ENCODE results near the gene HHIP. TPM values are rescaled to one million over a fixed set of nuclear protein-coding genes. Genes with fewer than 3 reads are reported as not detected.

HHIP gene
- total RNA-seq, 4 donors from 2014 or later, result 0.10 to 0.34 TPM; not detected in 2

GRCh38 chr4:144645102-144645630 lies 790 bp upstream of the HHIP start:
- Histone ChIP-seq H3K9me3 (no peaks in the 10 kb centered on the region), H3K36me3 (no peaks in the 10 kb centered on the region), H3K27me3 (peaks cover 51% of the 10 kb centered on the region), H3K4me3 (peak overlapping the region; percentile 67), H3K27ac (no peak overlapping the region), H3K4me1 (peaks cover 24% of the 10 kb centered on the region)
- no peak for TF ChIP-seq CTCF (IDR thresholded peaks at IDR 0.05)
- DNase-seq (ENCODE audit: low spot score in 2 of 2), result no peak
- WGBS, result 32% methylated on average over 5 of the region's 29 CpGs

- DNase-seq (ENCODE audit: low spot score in 2 of 2), result no peak
- WGBS, result 4% methylated on average over 20 of the region's 22 CpGs
- Histone ChIP-seq H3K9me3 (no peaks in the 10 kb centered on the region), H3K4me1 (peaks cover 24% of the 10 kb centered on the region), H3K27me3 (peaks cover 57% of the 10 kb centered on the region), H3K27ac (no peak overlapping the region), H3K4me3 (peak overlapping the region; percentile 67), H3K36me3 (no peaks in the 10 kb centered on the region)
- no peak for TF ChIP-seq POLR2A (IDR thresholded peaks at IDR 0.05)
- TF ChIP-seq EP300 (IDR thresholded peaks at IDR 0.05), result no peak
- no peak for TF ChIP-seq POLR2AphosphoS5 (IDR thresholded peaks at IDR 0.05)
- TF ChIP-seq CTCF (IDR thresholded peaks at IDR 0.05), result no peak
Measured at GRCh38 chr4:144646523-144647094, 653 bp downstream of the HHIP start.

DNA sequence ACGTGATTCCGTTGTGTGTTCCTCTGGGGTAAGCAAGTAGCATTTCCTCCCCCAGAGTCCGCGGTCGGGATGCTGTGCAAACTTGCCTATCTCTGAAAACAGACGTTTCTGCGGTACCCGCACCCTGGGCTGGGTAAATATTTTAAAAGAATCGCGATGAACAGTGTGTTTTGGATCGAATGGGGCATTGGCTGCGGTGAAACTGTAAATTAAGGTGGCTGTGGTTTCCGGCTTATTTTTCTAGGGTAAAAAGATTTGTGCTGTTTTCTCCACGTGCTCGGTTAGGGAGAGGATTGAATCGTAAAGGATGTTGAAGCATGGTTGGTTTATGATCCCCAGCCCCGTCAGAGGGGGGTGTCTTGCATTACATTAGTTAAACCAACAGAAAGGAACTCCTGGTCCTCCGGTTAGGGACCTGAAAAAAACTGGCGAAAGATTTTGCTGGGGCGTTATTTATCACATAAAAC lies 1.2 kb downstream of the HHIP start:
- Histone ChIP-seq H3K27me3 (peaks cover 57% of the 10 kb centered on the region), H3K4me1 (peaks cover 24% of the 10 kb centered on the region), H3K9me3 (no peaks in the 10 kb centered on the region), H3K27ac (no peak overlapping the region), H3K36me3 (no peaks in the 10 kb centered on the region), H3K4me3 (peak overlapping the region; percentile 67)
- WGBS, result 5% methylated on average over 19 of the region's 20 CpGs
- TF ChIP-seq POLR2A (IDR thresholded peaks at IDR 0.05), result no peak
- no peak for TF ChIP-seq CTCF (IDR thresholded peaks at IDR 0.05)
- TF ChIP-seq POLR2AphosphoS5 (IDR thresholded peaks at IDR 0.05), result no peak
- TF ChIP-seq EP300 (IDR thresholded peaks at IDR 0.05), result no peak
- no peak for DNase-seq (ENCODE audit: low spot score in 2 of 2)

- no peak overlapping the region for H3K27ac ChIP-seq
- WGBS, result 42% methylated on average over 4 of the region's 4 CpGs
- no peak for TF ChIP-seq POLR2AphosphoS5 (IDR thresholded peaks at IDR 0.05)
- TF ChIP-seq CTCF (IDR thresholded peaks at IDR 0.05), result no peak
- no peak for TF ChIP-seq POLR2A (IDR thresholded peaks at IDR 0.05)
- no peak for TF ChIP-seq EP300 (IDR thresholded peaks at IDR 0.05)
- peaks cover 24% of the 10 kb centered on the region for H3K4me1 ChIP-seq
- no peak for DNase-seq (ENCODE audit: low spot score in 2 of 2)
- H3K9me3 ChIP-seq, result no peaks in the 10 kb centered on the region
- H3K4me3 ChIP-seq, result no peak overlapping the region
- no peaks in the 10 kb centered on the region for H3K36me3 ChIP-seq
- peaks cover 57% of the 10 kb centered on the region for H3K27me3 ChIP-seq
Measured at GRCh38 chr4:144647590-144647989, 1.6 kb downstream of the HHIP start.

- Histone ChIP-seq H3K27ac (no peak overlapping the region), H3K9me3 (no peaks in the 10 kb centered on the region), H3K4me1 (peaks cover 24% of the 10 kb centered on the region), H3K27me3 (peaks cover 59% of the 10 kb centered on the region), H3K4me3 (no peak overlapping the region), H3K36me3 (no peaks in the 10 kb centered on the region)
- WGBS, result 59% methylated on average over 2 of the region's 2 CpGs
- TF ChIP-seq CTCF (IDR thresholded peaks at IDR 0.05) (no peak), POLR2A (IDR thresholded peaks at IDR 0.05) (no peak), EP300 (IDR thresholded peaks at IDR 0.05) (no peak), POLR2AphosphoS5 (IDR thresholded peaks at IDR 0.05) (no peak)
- DNase-seq (ENCODE audit: low spot score in 2 of 2), result no peak
Measured at GRCh38 chr4:144648042-144648441, 2.1 kb downstream of the HHIP start.
